ENCODE results near the gene CDR2L.
"Not testable (repeated sequence)": the region's sequence is repeated elsewhere in the genome, so short reads cannot be mapped to it uniquely, and the experiment has no call there.

The CDR2L gene

GRCh38 chr17:75044716-75045115 is 57.3 kb downstream of the CDR2L start:
- DNase-seq (ENCODE audit: low spot score), result no peak

- DNase-seq (ENCODE audit: low spot score), result not testable (repeated sequence)
Measured at GRCh38 chr17:75045946-75046406, 58.5 kb downstream of the CDR2L start.

GRCh38 chr17:75046407-75047289 is 59.2 kb downstream of the CDR2L start, which contains the start of the genes ATP5PD and KCTD2:
ATP5PD (minus strand) TSS chr17:75046969; CDS start chr17:75042650, 4,319 bp downstream.
KCTD2 (plus strand) TSS chr17:75047225; CDS start chr17:75047251, 26 bp downstream.
- peak; percentile 97 for DNase-seq (ENCODE audit: low spot score)

GRCh38 chr17:75047398-75048098 is 60.1 kb downstream of the CDR2L start:
- peak; percentile 24 for DNase-seq (ENCODE audit: low spot score)

- DNase-seq (ENCODE audit: low spot score), result peak; percentile 50
Measured at GRCh38 chr17:75048249-75048878, 60.9 kb downstream of the CDR2L start.

GRCh38 chr17:75049057-75049456 is 61.6 kb downstream of the CDR2L start:
- DNase-seq (ENCODE audit: low spot score), result no peak

GRCh38 chr17:75049706-75050105 is 62.3 kb downstream of the CDR2L start:
- no peak for DNase-seq (ENCODE audit: low spot score)

GRCh38 chr17:75051941-75052340 is 64.5 kb downstream of the CDR2L start:
- no peak for DNase-seq (ENCODE audit: low spot score)

All from globus pallidus (tissue), 1 donor.